KOPT-K1 (cell line): ENCODE data around the gene RRBP1.
"Not testable (repeated sequence)": the region's sequence is repeated elsewhere in the genome, so short reads cannot be mapped to it uniquely, and the experiment has no call there.

Experiments used
- H3K27ac ChIP-seq: fragments of 200-600 bp; sonication (generic); 2 replicates; pipeline ENCODE4 v1.5.1; 2016; ENCODE audit warnings: antibody characterized with exemption, mild to moderate bottlenecking, low read depth, low read length; ENCODE audit not compliant: poor library complexity, severe bottlenecking
- H3K36me3 ChIP-seq: fragments of 200-600 bp; sonication (generic); 2 replicates; pipeline ENCODE4 v1.5.1; 2017; ENCODE audit warnings: antibody characterized with exemption, mild to moderate bottlenecking, low read length, moderate library complexity; ENCODE audit not compliant: insufficient read depth
- H3K9me3 ChIP-seq: fragments of 200-600 bp; sonication (generic); 2 replicates; pipeline ENCODE4 v1.5.1; 2017; ENCODE audit warnings: antibody characterized with exemption, low read length, mild to moderate bottlenecking; ENCODE audit not compliant: insufficient read depth, poor library complexity, severe bottlenecking

RRBP1 gene

GRCh38 chr20:17665756-17666155 is 16.3 kb downstream of the RRBP1 start:
- no peaks in the 10 kb centered on the region for H3K9me3 ChIP-seq
- peak overlapping the region; percentile 37 for H3K27ac ChIP-seq
- H3K36me3 ChIP-seq, result peaks cover 5% of the 10 kb centered on the region; the same call in 1 of the 2 replicates

GRCh38 chr20:17664025-17664633 is 17.9 kb downstream of the RRBP1 start:
- peaks cover 15% of the 10 kb centered on the region; the same call in 1 of the 2 replicates for H3K36me3 ChIP-seq
- H3K9me3 ChIP-seq, result no peaks in the 10 kb centered on the region
- H3K27ac ChIP-seq, result peak overlapping the region; percentile 67

- peaks cover 4% of the 10 kb centered on the region for H3K9me3 ChIP-seq
- peak overlapping the region; percentile 67 for H3K27ac ChIP-seq
- peaks cover 19% of the 10 kb centered on the region for H3K36me3 ChIP-seq
These were observed 18.6 kb downstream of the RRBP1 start for GRCh38 chr20:17663486-17663885.

GRCh38 chr20:17663040-17663399 is 19.0 kb downstream of the RRBP1 start:
- peak overlapping the region; percentile 67 for H3K27ac ChIP-seq
- H3K36me3 ChIP-seq, result peaks cover 20% of the 10 kb centered on the region
- peaks cover 9% of the 10 kb centered on the region for H3K9me3 ChIP-seq

GRCh38 chr20:17662333-17663039 is 19.6 kb downstream of the RRBP1 start:
- peak overlapping the region; percentile 67 for H3K27ac ChIP-seq
- H3K36me3 ChIP-seq, result peaks cover 25% of the 10 kb centered on the region
- peaks cover 9% of the 10 kb centered on the region for H3K9me3 ChIP-seq

- Histone ChIP-seq H3K36me3 (peaks cover 34% of the 10 kb centered on the region), H3K27ac (no peak overlapping the region)
These were observed 20.8 kb downstream of the RRBP1 start for GRCh38 chr20:17661121-17661744.

GRCh38 chr20:17660667-17661066 is 21.4 kb downstream of the RRBP1 start:
- Histone ChIP-seq H3K27ac (no peak overlapping the region), H3K9me3 (peaks cover 9% of the 10 kb centered on the region), H3K36me3 (peaks cover 34% of the 10 kb centered on the region)

More at GRCh38 chr20:17661121-17661744, 20.8 kb downstream of the RRBP1 start:
- peaks cover 9% of the 10 kb centered on the region for H3K9me3 ChIP-seq

- H3K9me3 ChIP-seq, result peaks cover 9% of the 10 kb centered on the region
- peaks cover 34% of the 10 kb centered on the region for H3K36me3 ChIP-seq
- H3K27ac ChIP-seq, result no peak overlapping the region
These were observed 22.2 kb downstream of the RRBP1 start for GRCh38 chr20:17659801-17660200.

GRCh38 chr20:17659344-17659743 is 22.7 kb downstream of the RRBP1 start:
- H3K36me3 ChIP-seq, result peaks cover 38% of the 10 kb centered on the region
- H3K9me3 ChIP-seq, H3K27ac ChIP-seq: not testable (repeated sequence)

- peaks cover 44% of the 10 kb centered on the region for H3K36me3 ChIP-seq
- H3K27ac ChIP-seq, result no peak overlapping the region
- H3K9me3 ChIP-seq, result peaks cover 9% of the 10 kb centered on the region
These were observed 23.4 kb downstream of the RRBP1 start for GRCh38 chr20:17658648-17658993.

GRCh38 chr20:17657898-17658647 is 24.0 kb downstream of the RRBP1 start:
- Histone ChIP-seq H3K36me3 (peaks cover 44% of the 10 kb centered on the region), H3K9me3 (peaks cover 9% of the 10 kb centered on the region), H3K27ac (no peak overlapping the region)

GRCh38 chr20:17657079-17657825 is 24.8 kb downstream of the RRBP1 start:
- Histone ChIP-seq H3K36me3 (peaks cover 44% of the 10 kb centered on the region), H3K9me3 (peaks cover 9% of the 10 kb centered on the region), H3K27ac (no peak overlapping the region)

- Histone ChIP-seq H3K27ac (no peak overlapping the region), H3K9me3 (peaks cover 9% of the 10 kb centered on the region), H3K36me3 (peaks cover 44% of the 10 kb centered on the region)
These were observed 26.1 kb downstream of the RRBP1 start for GRCh38 chr20:17655865-17656479.

- peaks cover 44% of the 10 kb centered on the region for H3K36me3 ChIP-seq
- H3K9me3 ChIP-seq, result peaks cover 9% of the 10 kb centered on the region
- no peak overlapping the region for H3K27ac ChIP-seq
These were observed 26.8 kb downstream of the RRBP1 start for GRCh38 chr20:17655286-17655651.
